ENCODE measurements around the gene PPME1.
"Not testable (repeated sequence)": the region's sequence is repeated elsewhere in the genome, so short reads cannot be mapped to it uniquely, and the experiment has no call there.

The PPME1 gene, protein sequence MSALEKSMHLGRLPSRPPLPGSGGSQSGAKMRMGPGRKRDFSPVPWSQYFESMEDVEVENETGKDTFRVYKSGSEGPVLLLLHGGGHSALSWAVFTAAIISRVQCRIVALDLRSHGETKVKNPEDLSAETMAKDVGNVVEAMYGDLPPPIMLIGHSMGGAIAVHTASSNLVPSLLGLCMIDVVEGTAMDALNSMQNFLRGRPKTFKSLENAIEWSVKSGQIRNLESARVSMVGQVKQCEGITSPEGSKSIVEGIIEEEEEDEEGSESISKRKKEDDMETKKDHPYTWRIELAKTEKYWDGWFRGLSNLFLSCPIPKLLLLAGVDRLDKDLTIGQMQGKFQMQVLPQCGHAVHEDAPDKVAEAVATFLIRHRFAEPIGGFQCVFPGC

DNA sequence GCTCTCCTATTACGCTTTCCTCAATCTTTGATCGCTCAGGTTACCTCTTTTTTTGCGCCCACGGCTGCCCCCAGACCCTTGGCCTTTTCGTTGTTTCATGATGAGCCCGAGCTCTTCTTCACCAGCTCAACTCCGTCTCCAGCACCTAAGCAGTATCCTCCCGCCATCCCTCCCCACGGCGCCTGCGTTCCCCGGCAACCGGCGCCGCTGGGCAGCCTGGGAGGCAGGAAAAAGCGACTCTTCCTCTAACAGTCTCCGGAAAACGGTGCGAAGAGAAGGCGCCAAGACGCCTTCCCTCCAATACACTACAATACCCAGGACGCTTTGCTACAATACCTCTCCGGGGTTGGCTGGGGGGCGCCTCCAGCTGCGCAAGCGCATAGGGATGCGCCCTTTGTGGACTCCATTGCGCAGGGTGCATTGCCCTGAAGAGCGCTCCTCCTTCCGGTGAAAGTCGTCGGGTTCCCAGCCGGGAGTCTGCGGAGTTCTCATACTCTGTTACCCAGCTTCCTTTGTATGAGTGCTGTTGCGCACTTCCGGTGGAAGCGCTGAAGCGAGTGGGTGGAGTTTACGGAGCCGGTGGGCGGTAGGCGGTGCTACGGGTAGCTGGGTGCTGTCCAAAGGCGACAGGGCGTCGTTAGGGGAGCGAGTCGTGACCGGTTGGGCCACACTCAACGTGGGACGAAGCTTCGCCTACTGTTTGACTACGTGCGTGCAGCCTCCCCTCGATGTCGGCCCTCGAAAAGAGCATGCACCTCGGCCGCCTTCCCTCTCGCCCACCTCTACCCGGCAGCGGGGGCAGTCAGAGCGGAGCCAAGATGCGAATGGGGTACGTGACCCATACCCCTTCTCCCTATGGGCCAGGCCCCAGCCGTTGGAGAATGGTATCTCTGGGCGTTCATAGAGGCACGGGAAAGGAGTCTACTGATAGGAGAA lies at the start of gene PPME1, which contains the start of gene C2CD3:
Gene PPME1 (plus strand): TSS at position 596 of the 936 bp plus-strand sequence. CDS start 133 bp downstream, at position 729.
Gene C2CD3 (minus strand): TSS at position 309 of the 936 bp plus-strand sequence. CDS start 210 bp downstream, at position 99.
- Histone ChIP-seq H3K27me3 (ENCODE audit: insufficient read depth, low read depth, severe bottlenecking) (no peaks in the 10 kb centered on the region), H3K9me3 (ENCODE audit: severe bottlenecking) (no peaks in the 10 kb centered on the region), H3K4me3 (ENCODE audit: low read depth, low read length) (peak within 1 kb of the TSS; percentile 80), H3K27ac (peak within 1 kb of the TSS; percentile 79), H3K36me3 (peaks cover 47% of the 10 kb centered on the region)
- DNase-seq: peak; percentile 99
- TF ChIP-seq, protein P1, sequence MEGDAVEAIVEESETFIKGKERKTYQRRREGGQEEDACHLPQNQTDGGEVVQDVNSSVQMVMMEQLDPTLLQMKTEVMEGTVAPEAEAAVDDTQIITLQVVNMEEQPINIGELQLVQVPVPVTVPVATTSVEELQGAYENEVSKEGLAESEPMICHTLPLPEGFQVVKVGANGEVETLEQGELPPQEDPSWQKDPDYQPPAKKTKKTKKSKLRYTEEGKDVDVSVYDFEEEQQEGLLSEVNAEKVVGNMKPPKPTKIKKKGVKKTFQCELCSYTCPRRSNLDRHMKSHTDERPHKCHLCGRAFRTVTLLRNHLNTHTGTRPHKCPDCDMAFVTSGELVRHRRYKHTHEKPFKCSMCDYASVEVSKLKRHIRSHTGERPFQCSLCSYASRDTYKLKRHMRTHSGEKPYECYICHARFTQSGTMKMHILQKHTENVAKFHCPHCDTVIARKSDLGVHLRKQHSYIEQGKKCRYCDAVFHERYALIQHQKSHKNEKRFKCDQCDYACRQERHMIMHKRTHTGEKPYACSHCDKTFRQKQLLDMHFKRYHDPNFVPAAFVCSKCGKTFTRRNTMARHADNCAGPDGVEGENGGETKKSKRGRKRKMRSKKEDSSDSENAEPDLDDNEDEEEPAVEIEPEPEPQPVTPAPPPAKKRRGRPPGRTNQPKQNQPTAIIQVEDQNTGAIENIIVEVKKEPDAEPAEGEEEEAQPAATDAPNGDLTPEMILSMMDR (IDR thresholded peaks at IDR 0.05; ENCODE audit: low read depth, low read length): peak; percentile 19; the same call in 1 of the 2 replicates

DNA sequence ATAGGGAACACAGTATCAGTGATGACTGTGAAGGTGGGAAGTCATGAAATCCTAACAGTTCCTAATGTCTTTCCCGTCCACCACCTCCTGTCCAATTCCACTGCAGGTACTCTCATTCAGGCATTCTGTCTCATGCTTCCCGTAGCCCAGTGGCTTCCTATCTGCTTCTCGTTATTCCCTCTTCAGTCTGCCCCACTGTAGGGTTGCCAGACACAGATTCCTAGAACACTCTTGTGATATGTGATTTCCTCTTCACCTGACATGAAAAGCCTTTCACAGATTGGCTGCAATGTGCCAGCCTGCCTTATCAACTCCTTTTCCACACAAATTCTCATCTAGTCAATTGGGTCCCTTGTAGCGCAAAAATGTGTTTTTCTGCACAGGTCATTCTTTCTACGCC lies 49.3 kb upstream of the PPME1 start:
- Histone ChIP-seq H3K9me3 (ENCODE audit: severe bottlenecking) (no peaks in the 10 kb centered on the region), H3K27ac (no peak overlapping the region), H3K27me3 (ENCODE audit: insufficient read depth, low read depth, severe bottlenecking) (no peaks in the 10 kb centered on the region), H3K4me3 (ENCODE audit: low read depth, low read length) (no peak overlapping the region), H3K36me3 (peaks cover 31% of the 10 kb centered on the region)
- no peak for DNase-seq
- TF ChIP-seq, protein P1 (IDR thresholded peaks at IDR 0.05; ENCODE audit: low read depth, low read length): no peak

DNA sequence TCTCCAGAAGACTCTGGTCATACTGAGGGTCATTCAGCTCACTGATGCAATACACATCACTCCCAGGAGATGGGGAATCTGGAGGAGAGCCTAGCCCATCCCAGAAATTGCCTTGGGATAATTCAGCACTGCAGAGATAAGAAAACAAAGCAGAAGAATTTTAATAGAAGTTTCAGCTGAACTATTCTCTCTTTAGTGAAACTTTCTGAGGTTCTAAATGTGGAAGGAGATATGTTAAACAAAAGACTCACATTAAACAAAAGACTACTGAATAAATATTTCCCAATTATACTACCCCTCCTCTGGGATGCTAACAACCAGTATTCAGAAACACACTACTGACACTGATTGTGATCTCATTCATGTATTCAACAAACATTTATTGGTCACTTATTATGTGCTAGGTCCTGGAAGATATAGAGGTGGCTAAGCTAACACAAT lies 48.1 kb upstream of the PPME1 start:
- Histone ChIP-seq H3K27ac (no peak overlapping the region), H3K9me3 (ENCODE audit: severe bottlenecking) (no peaks in the 10 kb centered on the region), H3K36me3 (peaks cover 26% of the 10 kb centered on the region), H3K27me3 (ENCODE audit: insufficient read depth, low read depth, severe bottlenecking) (no peaks in the 10 kb centered on the region), H3K4me3 (ENCODE audit: low read depth, low read length) (no peak overlapping the region)
- DNase-seq: no peak
- TF ChIP-seq, protein P1 (IDR thresholded peaks at IDR 0.05; ENCODE audit: low read depth, low read length): no peak

DNA sequence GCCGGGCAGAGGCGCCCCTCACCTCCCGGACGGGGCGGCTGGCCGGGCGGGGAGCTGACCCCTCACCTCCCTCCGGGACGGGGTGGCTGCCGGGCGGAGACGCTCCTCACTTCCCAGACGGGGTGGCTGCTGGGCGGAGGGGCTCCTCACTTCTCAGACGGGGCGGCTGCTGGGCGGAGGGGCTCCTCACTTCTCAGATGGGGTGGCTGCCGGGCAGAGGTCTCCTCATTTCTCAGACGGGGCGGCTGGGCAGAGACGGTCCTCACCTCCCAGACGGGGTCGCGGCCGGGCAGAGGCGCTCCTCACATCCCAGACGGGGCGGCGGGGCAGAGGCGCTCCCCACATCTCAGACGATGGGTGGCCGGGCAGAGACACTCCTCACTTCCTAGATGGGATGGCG lies 42.0 kb upstream of the PPME1 start:
- not testable (repeated sequence) for H3K27ac ChIP-seq; DNase-seq; H3K27me3 ChIP-seq (ENCODE audit: insufficient read depth, low read depth, severe bottlenecking); H3K4me3 ChIP-seq (ENCODE audit: low read depth, low read length); H3K9me3 ChIP-seq (ENCODE audit: severe bottlenecking)
- peaks cover 41% of the 10 kb centered on the region for H3K36me3 ChIP-seq

DNA sequence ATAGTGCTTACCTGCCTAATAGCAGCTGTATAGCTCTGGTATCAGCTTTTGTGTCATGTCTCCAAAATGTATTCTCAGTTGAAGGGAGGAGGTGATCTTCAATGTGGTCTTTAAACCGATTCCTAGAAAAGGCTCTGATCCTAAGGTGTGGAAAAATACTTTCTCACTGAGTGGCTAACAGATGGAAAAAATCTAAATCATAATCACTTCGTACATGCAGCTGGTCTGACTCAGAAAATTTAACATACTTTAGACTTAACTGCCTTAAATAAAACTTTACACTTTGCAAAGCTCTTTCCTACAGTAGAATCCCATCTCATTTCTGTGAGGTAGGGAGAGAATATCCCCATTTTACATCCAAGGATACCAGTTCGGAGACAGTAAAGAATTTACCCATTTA lies 38.3 kb upstream of the PPME1 start:
- peaks cover 4% of the 10 kb centered on the region for H3K9me3 ChIP-seq (ENCODE audit: severe bottlenecking)
- TF ChIP-seq, protein P1 (IDR thresholded peaks at IDR 0.05; ENCODE audit: low read depth, low read length): no peak
- DNase-seq: no peak
- H3K27ac ChIP-seq: no peak overlapping the region
- H3K4me3 ChIP-seq (ENCODE audit: low read depth, low read length): no peak overlapping the region
- no peaks in the 10 kb centered on the region for H3K27me3 ChIP-seq (ENCODE audit: insufficient read depth, low read depth, severe bottlenecking)
- H3K36me3 ChIP-seq: peaks cover 71% of the 10 kb centered on the region

DNA sequence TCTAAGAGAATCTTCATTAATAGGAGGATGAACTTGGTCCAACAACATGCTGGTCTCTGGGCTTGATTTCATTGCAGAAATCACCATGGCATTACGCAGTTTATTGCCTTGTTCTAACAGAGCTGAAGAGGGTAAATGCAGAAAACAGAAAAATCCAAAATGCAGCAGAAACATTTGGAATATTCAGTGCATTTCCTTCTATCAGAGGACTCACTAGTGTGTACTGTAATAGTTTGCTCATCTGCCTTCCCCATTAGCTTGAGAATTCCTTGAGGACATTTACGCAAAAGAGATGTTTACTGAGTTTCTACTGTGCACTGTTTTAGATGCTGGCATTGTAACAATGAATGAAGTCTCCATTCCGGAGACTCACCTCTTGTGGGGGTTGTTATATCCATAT lies 37.7 kb upstream of the PPME1 start:
- H3K36me3 ChIP-seq: peaks cover 73% of the 10 kb centered on the region
- TF ChIP-seq, protein P1 (IDR thresholded peaks at IDR 0.05; ENCODE audit: low read depth, low read length): no peak
- H3K4me3 ChIP-seq (ENCODE audit: low read depth, low read length): no peak overlapping the region
- DNase-seq: no peak
- H3K27me3 ChIP-seq (ENCODE audit: insufficient read depth, low read depth, severe bottlenecking): no peaks in the 10 kb centered on the region
- H3K27ac ChIP-seq: no peak overlapping the region
- peaks cover 4% of the 10 kb centered on the region for H3K9me3 ChIP-seq (ENCODE audit: severe bottlenecking)
